IPS-18c (cell line): Measurements from ENCODE around the gene MRPL43.
A peak's percentile ranks its signal among the peaks of the same experiment; 100 is the strongest.
"Not testable (repeated sequence)": the region's sequence is repeated elsewhere in the genome, so short reads cannot be mapped to it uniquely, and the experiment has no call there.

ENCODE experiments used
- H3K4me3 ChIP-seq: 2 replicates; pipeline ENCODE4 v1.7.0; 2013; ENCODE audit warnings: low read depth, mild to moderate bottlenecking, low read length, moderate library complexity; ENCODE audit not compliant: insufficient read depth
- H3K9me3 ChIP-seq: one replicate; pipeline ENCODE4 v1.6.1; 2013; ENCODE audit warnings: mild to moderate bottlenecking, low read length, moderate library complexity; ENCODE audit not compliant: control insufficient read depth, insufficient read depth

MRPL43 gene

GRCh38 chr10:100986952-100987684 lies at the start of gene MRPL43, which contains the start of gene TWNK:
Gene MRPL43 (minus strand): TSS chr10:100987497. CDS start chr10:100987443, 54 bp downstream.
Gene TWNK (plus strand): TSS chr10:100987543. CDS start chr10:100988211, 668 bp downstream.
- H3K4me3 ChIP-seq: peak within 1 kb of the TSS; percentile 92
- H3K9me3 ChIP-seq: no peaks in the 10 kb centered on the region

GRCh38 chr10:101036726-101037125 lies 49.4 kb upstream of the MRPL43 start:
- no peaks in the 10 kb centered on the region for H3K9me3 ChIP-seq

GRCh38 chr10:101035916-101036702 lies 48.8 kb upstream of the MRPL43 start:
- H3K9me3 ChIP-seq: no peaks in the 10 kb centered on the region
- H3K4me3 ChIP-seq: no peak overlapping the region

More at GRCh38 chr10:101036726-101037125, 49.4 kb upstream of the MRPL43 start:
- no peak overlapping the region for H3K4me3 ChIP-seq

- no peaks in the 10 kb centered on the region for H3K9me3 ChIP-seq
Observed at GRCh38 chr10:101035314-101035713, 48.0 kb upstream of the MRPL43 start.

GRCh38 chr10:101034404-101034803 lies 47.1 kb upstream of the MRPL43 start:
- H3K4me3 ChIP-seq, H3K9me3 ChIP-seq: not testable (repeated sequence)

More at GRCh38 chr10:101035314-101035713, 48.0 kb upstream of the MRPL43 start:
- no peak overlapping the region for H3K4me3 ChIP-seq

GRCh38 chr10:101033276-101033675 lies 46.0 kb upstream of the MRPL43 start:
- no peaks in the 10 kb centered on the region for H3K9me3 ChIP-seq
- H3K4me3 ChIP-seq: no peak overlapping the region

GRCh38 chr10:101032637-101033224 lies 45.4 kb upstream of the MRPL43 start:
- no peaks in the 10 kb centered on the region for H3K9me3 ChIP-seq
- peak overlapping the region; percentile 69; the same call in 1 of the 2 replicates for H3K4me3 ChIP-seq

- H3K9me3 ChIP-seq: no peaks in the 10 kb centered on the region
Observed at GRCh38 chr10:101031796-101032636, 44.7 kb upstream of the MRPL43 start.

GRCh38 chr10:101031128-101031795 lies 44.0 kb upstream of the MRPL43 start, which contains the start of the genes PDZD7 and SFXN3:
Gene PDZD7 (minus strand): TSS chr10:101031129. CDS start chr10:101030219, 910 bp downstream.
Gene SFXN3 (plus strand): TSS chr10:101031234. CDS start chr10:101034695, 3,461 bp downstream.
- H3K9me3 ChIP-seq: no peaks in the 10 kb centered on the region
- peak within 1 kb of the TSS; percentile 69 for H3K4me3 ChIP-seq

More at GRCh38 chr10:101031796-101032636, 44.7 kb upstream of the MRPL43 start:
- H3K4me3 ChIP-seq: peak overlapping the region; percentile 69

- H3K4me3 ChIP-seq: peak overlapping the region; percentile 69
- H3K9me3 ChIP-seq: no peaks in the 10 kb centered on the region
Observed at GRCh38 chr10:101030496-101031127, 43.3 kb upstream of the MRPL43 start.

- H3K9me3 ChIP-seq: no peaks in the 10 kb centered on the region
- H3K4me3 ChIP-seq: peak overlapping the region; percentile 24; the same call in 1 of the 2 replicates
Observed at GRCh38 chr10:101029520-101030295, 42.4 kb upstream of the MRPL43 start.

GRCh38 chr10:101028446-101029337 lies 41.4 kb upstream of the MRPL43 start:
- Histone ChIP-seq H3K9me3 (no peaks in the 10 kb centered on the region), H3K4me3 (no peak overlapping the region; the same call in 1 of the 2 replicates)

GRCh38 chr10:101027106-101027720 lies 39.9 kb upstream of the MRPL43 start:
- Histone ChIP-seq H3K4me3 (no peak overlapping the region), H3K9me3 (no peaks in the 10 kb centered on the region)
